NCI-H526 treated with DMSO at 0.1 percent for 48 hours (cell line): ENCODE results near the gene SPDYE2B.
"Not testable (repeated sequence)": the region's sequence is repeated elsewhere in the genome, so short reads cannot be mapped to it uniquely, and the experiment has no call there.

Experiments
- DNase-seq: peaks from one replicate; lab custom pipeline; 2025; lab: John Stamatoyannopoulos, UW

SPDYE2B gene

DNA sequence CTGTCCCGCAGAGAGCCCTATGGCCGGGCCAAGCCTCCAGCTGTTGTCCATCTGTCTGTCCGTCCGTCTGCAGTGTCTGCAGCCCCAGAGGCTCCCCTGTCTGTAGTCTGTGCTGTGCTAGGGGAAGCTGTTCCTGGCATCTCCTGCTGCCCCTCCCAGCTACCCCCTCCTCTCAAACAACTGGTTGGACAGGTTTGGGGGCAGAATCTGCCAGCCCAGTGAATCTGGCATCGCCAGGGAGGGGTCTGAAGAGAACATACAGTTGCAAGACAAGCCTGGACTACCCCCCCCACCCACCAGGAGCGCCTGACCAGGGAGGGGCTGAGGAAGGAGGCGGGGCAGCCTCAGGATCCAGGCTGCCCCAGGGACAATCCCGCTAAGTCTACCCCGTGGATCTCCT is 7.4 kb upstream of the SPDYE2B start, which contains the start of gene UPK3BL1:
UPK3BL1 (minus strand) TSS at position 101 of the 400 bp plus-strand sequence; CDS start at position 51, 50 bp downstream.
- not testable (repeated sequence) for DNase-seq

GRCh38 chr7:102643404-102643803 is 6.7 kb upstream of the SPDYE2B start:
- not testable (repeated sequence) for DNase-seq

DNA sequence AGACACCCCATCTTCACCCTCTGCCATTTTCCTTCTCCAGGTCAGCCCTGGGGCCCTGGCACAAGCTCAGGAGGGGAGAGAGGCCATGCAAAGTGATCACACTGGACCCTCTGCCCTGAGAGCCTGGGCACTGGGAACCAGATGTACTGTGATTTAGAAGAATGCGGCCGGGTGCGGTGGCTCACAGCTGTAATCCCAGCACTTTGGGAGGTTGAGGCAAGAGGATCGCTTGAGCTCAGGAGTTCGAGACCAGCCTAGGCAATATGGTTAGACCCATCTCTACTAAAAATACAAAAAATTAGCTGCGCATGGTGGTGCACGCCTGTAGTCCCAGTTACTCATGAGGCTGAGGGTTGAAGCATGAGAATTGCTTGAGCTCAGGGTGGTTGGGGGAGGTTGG is 2.3 kb upstream of the SPDYE2B start:
- DNase-seq = not testable (repeated sequence)

DNA sequence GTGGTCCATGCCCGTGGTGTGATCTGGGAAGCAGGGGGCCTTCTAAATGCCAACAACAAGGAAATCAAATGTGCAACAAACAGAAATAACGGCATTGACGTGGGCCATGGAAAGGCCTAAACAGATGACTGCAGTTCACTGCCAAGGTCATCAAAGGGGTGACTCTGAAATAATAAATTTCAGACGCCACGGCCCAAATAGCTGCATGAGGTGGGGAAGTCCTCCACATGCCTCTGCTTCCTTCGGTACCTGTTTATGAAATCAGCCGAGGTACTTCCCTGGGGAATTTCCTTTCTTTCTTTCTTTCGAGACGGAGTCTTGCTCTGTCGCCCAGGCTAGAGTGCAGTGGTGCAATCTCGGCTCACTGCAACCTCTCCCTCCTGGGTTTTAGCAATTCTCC is 14.6 kb downstream of the SPDYE2B start:
- not testable (repeated sequence) for DNase-seq

GRCh38 chr7:102666850-102667249 is 16.7 kb downstream of the SPDYE2B start:
- DNase-seq = not testable (repeated sequence)

DNA sequence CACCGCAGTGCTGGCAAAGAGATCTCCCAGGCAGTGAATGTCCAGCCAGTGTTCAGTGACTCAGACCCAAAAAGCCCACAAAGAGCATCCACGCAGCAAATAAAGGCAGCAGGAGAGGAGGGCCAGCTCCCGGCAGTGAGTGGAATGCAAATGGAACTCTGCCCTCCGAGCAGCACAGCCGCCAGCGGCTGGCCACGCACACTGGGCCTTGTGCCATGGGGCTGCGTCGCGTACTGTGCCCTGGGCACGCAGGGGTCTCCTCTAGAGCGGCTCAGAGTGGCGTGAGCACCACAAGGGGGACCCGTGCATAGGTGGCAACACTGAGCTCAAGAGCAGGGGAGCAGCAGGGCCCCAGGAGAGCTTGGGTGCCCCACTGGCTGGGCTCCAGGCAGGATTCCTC is 17.4 kb downstream of the SPDYE2B start:
- DNase-seq = not testable (repeated sequence)

- not testable (repeated sequence) for DNase-seq
Observed at GRCh38 chr7:102671166-102671955, 21.2 kb downstream of the SPDYE2B start, which contains the start of gene POLR2J2. TSS of gene POLR2J2 (minus strand) at chr7:102671663. CDS start at chr7:102671601, 62 bp downstream.

DNA sequence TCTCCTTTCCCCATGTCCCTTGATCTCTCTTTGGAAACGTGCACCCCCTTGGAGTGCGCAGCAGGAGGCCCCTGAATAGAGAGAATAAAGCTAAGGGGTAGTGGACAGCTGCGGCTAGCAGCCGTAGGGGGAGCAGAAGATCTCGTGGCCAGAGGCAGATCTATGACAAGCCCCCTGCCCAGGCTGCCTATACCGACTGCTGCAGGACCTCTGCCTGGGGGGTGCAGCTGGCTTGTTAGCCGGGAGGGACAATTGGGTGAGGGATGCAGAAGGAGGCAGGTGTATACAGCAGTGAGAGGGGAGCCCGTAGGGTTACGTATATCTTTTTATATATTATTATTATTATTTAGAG is 21.8 kb downstream of the SPDYE2B start:
- not testable (repeated sequence) for DNase-seq

- not testable (repeated sequence) for DNase-seq
Observed at GRCh38 chr7:102673447-102674067, 23.4 kb downstream of the SPDYE2B start.

GRCh38 chr7:102675545-102675944 is 25.4 kb downstream of the SPDYE2B start:
- not testable (repeated sequence) for DNase-seq

GRCh38 chr7:102680780-102681179 is 30.7 kb downstream of the SPDYE2B start:
- not testable (repeated sequence) for DNase-seq

GRCh38 chr7:102682560-102682959 is 32.4 kb downstream of the SPDYE2B start:
- DNase-seq = not testable (repeated sequence)

- not testable (repeated sequence) for DNase-seq
Observed at GRCh38 chr7:102688299-102689036, 38.3 kb downstream of the SPDYE2B start.

- DNase-seq = not testable (repeated sequence)
Observed at GRCh38 chr7:102689436-102690282, 39.5 kb downstream of the SPDYE2B start.

GRCh38 chr7:102690602-102691001 is 40.5 kb downstream of the SPDYE2B start:
- DNase-seq = not testable (repeated sequence)

DNA sequence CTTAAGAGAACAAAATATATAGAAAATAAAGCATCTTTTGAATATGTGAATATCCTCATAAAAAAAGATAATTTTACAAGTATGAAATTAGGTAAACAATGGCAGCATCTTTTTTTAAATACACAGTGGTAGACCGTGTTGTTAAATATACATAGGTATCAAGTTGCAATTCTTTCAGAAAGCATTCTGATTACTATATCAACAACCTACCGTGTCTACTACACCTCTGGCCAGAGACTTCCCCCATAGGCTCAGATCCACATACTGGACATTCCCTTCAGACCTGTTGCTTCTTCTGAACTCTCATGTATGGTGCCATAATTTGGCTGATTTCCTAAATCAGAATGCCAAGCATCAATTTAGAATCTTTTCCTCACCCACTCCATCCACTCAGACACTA is 43.9 kb downstream of the SPDYE2B start:
- not testable (repeated sequence) for DNase-seq

- DNase-seq = not testable (repeated sequence)
Observed at GRCh38 chr7:102695033-102695552, 45.0 kb downstream of the SPDYE2B start.

DNA sequence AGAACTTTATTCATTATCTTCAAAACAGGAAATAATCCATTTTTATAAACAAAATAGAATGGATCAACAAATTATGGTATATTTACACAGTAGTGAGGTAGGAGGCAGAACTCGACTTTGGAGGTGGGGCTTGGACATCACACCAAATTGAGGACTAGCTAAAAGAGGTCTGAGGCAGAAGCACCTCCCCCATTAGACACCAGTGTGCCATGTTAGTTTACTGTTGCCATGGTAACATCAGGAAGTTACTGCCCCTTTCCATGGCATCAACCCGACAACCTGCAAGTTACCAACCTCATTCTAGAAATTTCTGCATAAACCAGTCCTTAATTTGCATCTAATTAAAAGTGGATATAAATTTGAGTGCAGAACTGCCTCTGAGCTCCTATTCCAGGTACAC is 45.9 kb downstream of the SPDYE2B start:
- not testable (repeated sequence) for DNase-seq

DNA sequence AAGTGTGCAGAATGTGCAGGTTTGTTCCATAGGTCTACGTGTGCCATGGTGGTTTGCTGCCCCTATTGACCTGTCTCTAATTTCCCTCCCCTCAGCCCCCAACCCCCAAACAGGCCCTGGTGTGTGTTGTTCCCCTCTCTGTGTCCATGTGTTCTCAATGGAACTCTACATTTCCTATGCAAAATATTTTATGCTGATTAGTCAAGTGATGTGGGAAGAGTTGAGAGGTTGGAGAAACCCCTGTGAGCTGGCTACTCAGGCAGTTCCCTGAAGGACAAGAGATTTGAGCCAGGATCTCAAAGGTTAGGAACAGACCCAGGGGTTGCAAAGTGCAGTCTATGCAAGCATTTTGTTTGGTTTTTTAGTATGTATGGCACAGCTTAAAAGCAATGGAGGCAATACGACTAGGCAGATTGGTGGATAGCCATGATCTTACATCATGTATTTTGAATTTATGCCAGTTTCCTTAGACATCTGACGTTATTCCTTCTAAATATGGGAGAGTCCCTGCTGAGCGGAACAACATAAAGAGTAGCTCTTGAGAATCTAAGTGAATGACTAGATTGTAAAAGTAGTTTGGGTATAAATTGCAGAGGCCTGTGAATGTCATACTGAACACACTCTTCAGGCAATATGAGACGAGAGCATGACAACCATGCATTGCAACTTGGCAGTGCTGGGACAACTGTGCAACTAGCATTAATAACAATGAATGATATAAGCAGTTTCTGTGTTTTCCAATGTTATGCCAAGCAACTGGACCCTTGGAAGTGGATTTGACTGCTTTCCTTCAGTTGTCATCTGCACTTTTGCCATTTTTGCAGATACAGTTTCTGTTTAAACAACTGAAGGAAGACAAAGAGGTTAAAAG is 47.8 kb downstream of the SPDYE2B start:
- DNase-seq = not testable (repeated sequence)
